CD4-positive, alpha-beta T cell treated with Interleukin-4 for 1 hour (primary cell): ENCODE measurements around the gene RNF32.
"Not testable (repeated sequence)": the region's sequence is repeated elsewhere in the genome, so short reads cannot be mapped to it uniquely, and the experiment has no call there.

Experiments used
- DNase-seq, 2 donors: peaks; one replicate each; pipeline ENCODE4 v3.0.0-alpha.2; 2020 to 2022

Gene RNF32

DNA sequence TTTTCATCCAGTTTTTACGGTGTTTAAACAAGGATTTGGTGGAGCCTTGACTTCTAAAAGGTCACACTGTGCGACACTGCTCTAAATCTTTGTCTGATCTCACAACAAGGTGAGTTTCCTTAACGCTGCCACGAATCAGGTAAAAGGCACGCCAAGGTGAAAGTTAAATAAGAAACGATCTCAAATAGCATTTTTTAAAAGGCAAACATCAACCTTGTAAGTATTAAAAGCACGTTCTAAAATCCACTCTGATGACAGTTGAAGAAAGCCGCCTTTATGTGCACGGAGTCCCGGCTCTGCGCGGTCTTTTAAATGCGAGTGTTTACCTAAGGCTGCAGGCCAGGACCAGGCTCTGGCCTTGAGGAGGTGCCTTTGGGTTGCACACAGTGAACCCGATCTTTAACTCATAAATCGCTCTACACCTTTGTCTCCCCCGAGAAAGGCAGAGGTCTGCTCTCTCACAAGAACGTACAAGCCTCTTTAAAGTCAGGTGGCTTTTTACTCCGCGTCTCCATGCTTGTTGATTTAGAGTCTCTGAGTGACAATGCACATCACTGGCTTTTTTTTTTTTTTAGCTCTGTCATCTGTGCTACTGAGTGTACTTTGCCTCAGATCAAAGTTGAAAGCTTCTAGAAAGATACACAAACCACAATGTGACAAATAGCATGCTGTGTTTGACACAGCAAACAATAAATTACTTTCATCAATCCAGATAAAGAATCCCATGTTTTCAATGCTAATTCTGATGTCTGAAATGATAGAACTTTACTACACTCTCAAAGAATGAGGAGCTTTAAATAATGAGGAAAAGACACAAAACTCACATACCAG lies 25.9 kb upstream of the RNF32 start:
- DNase-seq: no peak

DNA sequence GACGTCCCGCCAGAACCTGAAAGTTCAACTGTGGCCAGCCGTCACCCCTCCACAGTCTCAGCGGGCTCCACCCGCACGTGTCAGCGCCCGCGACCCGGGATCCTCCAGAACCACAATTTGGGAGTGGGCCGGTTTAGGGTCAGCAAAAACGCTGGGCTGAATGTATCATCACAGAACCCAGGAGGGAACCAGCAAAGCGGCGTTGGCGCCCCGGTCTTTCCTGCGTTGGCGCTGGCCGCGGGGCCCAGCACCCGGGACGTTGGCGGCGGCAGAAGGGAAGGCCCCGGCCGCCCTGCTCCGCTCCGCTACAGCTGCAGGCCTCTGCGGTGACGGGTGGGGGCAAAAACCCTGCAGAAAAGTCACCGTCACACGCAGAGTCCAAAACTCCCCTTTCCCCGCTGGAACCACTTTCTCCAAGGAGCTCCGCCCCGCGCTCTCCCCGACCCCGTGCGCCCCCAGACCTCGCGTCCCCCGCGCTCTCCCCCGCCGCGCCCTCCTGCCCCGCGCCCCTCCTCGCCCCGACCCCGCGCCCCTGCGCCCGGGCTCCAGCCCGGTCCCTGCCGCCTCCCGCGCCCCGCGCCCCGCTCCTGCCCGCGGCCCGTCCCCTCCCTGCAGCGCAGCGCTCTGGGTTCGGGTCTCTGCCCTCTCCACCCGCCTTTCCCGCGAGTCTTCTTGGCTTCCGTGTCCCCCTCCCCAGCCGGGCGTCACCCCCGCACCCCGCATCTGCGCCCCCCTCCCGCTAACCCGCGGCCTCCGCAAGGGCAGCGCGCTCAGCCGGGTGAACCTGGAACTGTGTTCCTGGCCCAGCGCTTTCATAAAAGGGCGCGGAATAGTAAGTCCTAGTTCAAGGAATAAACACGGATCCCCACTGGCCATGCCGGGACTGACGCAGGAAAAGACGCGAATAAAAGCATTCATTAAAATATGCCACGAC lies 24.0 kb upstream of the RNF32 start:
- no peak for DNase-seq

DNA sequence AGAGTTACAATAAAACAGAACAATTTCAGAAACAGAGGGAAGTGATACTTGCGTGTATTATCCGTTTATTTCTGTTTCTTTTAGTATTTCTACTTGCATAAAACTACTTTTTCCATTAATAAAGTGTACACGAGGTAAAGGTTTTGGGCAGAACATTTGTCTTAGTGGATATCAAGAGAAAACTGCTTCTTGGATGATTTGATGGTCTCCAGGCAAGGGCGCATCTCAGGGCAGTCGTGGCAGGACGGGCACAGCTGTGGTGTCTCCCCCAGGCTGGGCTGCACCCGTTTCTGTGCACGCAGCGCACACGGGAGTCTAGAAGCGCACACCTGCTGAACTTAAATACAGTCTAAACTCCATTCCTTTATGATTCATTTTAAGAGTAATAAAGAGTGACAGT lies 23.4 kb upstream of the RNF32 start:
- DNase-seq: no peak

DNA sequence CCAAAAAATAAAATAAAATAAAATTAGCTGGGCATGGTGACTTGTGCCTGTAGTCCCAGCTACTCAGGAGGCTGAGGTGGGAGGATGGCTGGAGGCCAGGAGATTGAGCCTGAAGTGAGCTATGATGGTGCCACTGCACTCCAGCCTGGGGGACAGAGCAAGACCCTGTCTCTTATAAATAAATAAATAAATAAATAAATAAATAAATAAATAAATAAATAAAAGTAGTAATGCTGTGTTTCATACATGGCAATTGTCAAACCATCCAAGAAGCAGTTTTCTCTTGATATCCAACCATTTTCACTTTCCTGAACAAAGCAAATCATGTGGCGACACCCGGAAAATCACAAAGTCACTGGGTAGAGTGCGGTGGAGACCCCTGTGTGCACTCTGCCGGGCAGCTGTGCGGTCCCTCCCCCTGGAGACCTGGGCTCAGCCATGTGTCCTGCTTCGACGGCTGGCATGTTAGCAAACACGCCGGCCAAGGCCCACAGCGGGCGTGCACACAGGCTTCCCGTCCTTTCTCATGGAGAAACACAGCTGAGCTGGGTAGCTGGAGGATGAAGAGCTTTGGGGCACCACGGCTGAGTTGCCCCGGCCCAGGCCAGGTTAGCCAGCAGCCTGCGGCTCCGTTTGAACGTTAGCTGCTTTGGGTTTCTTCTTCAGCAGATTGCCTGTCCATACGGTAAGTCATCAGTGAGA lies 22.3 kb upstream of the RNF32 start:
- DNase-seq: no peak

DNA sequence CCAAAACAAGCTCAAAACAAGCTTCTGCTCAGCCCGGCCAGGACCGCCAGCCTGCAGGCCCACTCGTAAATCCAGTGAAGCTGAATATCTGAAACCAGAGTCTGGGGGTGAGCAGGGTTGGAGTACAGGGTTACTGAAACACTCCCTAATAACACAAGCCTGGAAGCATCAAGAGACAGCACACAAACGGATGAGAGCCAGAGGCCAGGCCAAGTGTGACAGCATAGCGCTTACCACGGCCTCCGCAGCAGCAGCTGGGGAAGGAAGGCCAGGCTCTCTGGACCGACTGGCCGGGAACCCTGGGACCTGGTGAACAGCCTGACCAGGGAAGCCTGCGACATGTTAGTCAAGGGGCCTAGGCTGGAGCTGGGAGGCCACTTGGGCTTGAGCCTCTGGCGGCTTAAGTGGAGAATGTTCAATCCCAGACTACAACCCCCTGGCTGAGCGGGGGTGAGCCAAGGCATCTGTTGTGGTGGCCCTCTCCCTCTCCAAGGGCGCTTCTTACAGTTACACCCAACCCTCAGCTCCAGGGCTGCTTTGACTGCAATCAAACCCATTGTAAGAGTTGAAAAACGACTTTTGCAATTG lies 21.7 kb upstream of the RNF32 start:
- DNase-seq: no peak

DNA sequence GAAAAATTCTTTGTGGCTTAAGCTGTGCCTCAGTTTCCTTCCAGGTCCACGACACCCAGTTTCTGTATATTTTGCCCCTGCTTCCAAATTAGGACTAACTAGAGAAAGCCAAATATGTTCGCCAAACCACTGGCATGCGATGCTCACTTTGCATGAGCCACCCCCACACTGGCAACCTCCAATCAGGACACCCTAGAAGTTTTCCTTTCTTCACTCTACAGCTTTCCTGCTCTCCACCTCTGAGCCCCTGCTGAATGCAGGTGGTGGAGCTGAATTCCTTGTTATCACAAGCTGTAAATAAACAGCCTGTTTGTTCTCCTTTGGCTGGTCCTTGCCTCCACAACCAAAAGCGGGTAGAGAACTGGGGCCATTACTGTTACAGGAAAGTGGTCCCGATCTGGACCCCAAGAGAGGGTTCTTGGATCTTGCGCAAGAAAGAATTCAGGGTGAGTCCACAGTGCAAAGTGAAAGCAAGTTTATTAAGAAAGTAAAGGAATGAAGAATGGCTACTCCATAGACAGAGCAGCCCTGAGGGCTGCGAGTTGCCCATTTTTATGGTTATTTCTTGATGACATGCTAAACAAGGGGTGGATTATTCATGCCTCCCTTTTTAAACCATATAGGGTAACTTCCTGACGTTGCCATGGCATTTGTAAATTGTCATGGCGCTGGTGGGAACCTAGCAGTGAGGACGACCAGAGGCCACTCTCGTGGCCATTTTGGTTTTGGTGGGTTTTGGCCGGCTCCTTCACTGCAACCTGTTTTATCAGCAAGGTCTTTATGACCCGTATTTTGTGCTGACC lies 20.9 kb upstream of the RNF32 start:
- not testable (repeated sequence) for DNase-seq

DNA sequence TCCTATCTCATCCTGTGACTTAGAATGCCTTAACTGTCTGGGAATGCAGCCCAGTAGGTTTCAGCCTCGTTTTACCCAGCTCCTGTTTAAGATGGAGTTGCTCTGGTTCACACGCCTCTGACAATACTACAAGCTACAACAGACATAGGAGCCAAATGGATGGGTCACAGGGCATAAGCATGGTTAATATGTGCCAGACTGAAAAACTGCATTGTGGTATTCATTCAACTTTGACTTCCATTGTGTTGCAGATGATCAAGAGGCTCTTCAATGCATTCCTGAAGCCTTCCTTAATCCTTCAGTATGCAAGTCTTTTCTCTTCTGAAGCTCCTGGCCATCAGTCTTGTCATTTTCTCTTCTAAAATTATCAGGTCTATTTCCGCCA lies 20.3 kb upstream of the RNF32 start:
- DNase-seq: no peak

DNA sequence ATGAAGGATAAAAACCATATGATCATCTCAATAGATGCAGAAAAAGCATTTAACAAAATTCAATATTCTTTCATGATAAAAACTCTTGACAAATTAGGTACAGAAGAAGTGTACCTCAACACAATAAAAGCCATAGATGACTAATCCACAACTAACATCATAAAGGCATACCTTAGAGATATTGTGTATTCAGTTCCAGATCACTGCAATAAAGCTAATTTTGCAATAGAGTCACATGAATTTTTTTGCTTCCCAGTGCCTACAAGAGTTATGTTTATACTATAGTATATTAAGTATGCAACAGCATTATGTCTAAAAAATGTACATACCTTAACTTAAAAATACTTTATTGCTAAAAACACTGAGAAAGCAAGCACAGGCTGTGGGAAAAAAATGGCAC lies 18.9 kb upstream of the RNF32 start:
- DNase-seq: no peak

DNA sequence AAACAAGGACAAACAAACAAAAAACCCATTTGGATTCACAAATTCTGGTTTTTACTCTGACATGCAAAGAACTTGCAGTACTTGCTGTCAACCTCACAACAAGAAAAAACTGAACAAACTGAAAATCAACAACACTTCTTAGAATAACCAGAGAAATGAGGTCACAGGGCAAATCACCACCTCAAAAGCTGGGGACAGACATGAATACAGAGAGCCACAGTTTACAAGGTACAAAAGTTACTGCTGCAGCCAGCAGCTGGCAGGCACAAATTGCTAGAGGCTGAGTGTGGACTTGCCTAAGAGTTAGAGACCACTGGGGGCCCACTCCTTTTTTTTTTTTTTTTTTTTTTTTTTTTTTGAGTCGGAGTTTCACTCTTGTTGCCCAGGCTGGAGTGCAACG lies 15.0 kb upstream of the RNF32 start:
- DNase-seq: no peak

DNA sequence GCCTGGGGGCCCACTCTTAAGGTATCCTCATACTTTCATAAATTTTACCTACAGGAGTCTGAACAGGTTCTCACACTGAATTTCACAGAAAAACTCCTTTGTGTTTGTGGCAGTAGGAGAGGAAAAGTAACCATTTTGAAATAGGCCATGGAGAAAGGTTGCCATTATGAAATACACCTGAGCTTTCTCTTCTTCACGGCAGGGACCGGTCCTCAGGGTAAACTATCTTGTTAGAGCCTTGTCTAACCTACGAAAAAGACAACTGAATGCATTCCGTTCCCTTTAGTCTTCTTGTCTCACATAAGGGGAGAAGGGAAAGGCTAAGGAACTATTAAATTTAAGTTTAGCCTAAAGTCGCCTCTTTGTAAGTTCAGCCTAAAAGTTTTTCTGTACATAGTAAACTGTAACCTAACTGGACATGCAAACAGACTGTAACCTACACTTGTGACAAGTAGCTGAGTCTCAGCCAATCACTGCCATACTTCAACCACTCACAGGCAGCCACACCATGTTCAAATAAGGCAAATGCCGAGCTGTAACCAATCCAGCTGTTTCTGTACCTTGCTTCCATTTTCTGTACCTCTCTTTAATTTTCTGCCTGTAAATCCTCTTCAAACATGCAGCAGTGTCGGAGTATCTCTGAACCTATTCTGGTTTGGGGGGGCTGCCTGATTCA lies 14.2 kb upstream of the RNF32 start:
- DNase-seq: no peak

DNA sequence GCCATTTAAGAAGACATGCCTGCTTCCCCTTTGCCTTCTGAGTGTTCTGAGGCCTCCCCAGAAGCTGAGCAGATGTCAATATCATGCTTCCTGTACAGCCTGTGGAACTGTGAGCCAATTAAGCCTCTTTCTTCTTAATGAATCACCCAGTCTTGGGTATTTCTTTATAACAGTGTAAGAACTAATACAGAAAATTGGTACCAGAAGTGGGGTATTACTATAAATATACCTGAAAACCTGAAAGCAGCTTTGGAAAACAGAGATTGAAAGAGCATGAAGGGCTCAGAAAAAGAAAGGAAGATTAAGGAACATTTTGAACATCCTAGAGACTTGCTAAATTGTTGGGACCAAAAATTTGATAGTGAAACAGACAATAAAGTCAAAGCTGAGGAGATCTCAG lies 12.0 kb upstream of the RNF32 start:
- DNase-seq: no peak

DNA sequence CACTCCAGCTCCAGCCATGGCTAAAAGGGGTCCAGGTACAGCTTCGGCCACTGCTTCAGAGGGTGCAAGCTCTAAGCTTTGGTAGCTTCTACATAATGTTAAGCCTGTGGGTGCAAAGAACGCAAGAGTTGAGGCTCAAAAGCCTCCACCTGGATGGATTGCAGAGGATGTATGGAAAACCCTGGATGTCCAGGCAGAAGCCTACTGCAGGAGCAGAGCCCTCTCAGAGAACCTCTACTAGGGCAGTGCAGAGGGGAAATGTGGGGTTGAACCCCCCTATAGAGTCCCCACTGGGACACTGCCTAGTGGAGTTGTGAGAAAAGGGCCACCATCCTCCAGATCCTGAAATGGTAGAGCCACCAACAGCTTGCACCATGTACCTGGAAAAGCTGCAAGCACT lies 10.7 kb upstream of the RNF32 start:
- no peak for DNase-seq

DNA sequence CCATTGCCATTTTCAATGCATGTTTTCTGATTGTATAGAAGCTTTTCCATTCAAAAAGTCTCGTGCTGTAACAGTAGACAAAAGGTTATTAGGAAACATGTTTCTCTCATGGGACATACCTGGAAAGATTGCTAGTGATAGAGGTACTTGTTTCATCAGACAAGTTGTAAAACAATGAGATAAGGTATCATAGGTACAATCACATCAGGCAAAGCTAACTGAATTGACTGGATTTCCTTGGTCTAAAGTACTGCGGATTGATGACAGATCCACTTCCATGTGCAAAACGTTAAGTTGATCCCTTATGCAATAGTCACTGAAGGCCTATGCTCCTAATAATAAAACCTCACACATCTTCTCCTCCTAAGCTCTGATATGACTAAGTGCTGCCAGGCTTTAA lies 6.5 kb upstream of the RNF32 start:
- no peak for DNase-seq

DNA sequence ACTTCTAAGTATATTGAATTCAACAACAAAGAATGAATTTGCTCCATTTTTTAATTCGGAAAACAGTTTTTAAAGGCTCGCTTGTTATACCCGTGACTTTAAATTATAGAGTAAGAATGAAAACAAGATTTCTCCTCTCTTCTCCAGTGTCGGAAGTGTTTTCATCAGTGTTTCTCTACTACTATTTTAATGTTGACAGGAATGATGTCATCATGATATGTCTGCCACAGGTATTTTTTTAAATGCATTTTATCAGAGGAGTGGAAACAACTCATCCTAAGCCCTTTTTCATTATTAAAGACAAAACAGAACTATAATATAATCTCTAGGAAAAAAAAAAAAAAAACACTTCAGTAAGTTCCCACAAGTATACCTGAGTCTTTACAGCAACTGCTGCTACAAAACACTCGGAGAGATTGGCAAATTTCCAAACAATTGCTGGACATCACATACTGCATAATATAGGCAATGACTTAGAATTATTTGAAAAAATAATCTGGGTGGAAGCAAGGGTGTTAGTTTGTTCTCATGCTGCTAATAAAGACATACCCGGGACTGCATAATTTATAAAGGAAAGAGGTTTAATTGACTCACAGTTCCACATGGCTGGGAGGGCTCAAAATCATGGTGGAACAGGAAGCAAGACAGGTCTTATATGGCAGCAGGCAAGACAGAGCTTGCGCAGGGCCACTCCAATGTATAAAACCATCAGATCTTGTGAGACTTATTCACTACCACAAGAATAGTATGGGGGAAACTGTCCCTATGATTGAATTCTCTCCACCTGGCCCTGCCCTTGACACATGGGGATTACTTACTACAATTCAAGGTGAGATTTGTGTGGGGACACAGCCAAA lies 4.8 kb upstream of the RNF32 start:
- DNase-seq: no peak

DNA sequence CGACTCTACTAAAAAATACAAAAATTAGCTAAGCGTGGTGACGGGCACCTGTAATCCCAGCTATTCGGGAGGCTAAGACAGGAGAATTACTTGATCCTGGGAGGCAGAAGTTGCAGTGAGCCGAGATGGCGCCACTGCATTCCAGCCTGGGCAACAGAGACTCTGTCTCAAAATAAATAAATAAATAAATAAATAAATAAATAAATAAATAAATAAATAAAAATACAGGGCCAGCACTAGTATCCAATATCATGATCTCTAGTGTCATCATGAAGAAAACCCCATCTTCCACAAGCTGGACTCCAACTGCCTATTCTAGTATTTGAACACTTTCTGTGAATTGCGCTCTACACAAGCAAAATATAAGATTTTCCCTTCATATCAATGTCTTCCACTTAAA lies 3.5 kb upstream of the RNF32 start:
- DNase-seq: not testable (repeated sequence)

DNA sequence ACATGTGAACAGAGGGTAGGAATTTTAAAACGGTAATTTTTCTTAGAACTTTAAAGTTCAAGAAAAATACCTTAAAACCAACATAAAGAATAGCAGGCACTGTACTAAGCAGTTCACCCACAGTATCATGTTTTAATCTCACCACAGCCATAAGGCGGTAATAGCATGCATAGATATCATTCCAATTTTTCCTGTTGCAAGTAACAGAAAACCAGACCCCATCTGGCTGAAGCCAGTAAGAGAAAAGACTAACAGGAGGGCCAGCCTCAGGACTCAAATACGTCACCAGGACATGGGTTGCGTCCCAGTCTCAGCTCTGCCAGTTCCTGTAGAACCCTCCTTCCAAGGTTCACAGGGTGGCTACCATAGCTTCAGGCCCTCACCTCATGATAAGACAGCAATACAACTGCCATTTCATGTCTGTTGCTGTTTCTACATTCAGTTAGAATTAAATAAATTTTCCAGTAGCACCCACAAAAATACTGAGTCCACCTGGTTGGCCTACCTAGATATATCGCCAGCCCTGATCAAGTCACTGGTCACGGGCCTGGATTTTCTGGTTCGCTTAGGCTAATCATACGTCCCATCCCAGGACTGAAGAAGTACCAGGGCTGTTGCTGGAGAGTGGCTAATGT lies 2.0 kb upstream of the RNF32 start:
- DNase-seq: no peak

DNA sequence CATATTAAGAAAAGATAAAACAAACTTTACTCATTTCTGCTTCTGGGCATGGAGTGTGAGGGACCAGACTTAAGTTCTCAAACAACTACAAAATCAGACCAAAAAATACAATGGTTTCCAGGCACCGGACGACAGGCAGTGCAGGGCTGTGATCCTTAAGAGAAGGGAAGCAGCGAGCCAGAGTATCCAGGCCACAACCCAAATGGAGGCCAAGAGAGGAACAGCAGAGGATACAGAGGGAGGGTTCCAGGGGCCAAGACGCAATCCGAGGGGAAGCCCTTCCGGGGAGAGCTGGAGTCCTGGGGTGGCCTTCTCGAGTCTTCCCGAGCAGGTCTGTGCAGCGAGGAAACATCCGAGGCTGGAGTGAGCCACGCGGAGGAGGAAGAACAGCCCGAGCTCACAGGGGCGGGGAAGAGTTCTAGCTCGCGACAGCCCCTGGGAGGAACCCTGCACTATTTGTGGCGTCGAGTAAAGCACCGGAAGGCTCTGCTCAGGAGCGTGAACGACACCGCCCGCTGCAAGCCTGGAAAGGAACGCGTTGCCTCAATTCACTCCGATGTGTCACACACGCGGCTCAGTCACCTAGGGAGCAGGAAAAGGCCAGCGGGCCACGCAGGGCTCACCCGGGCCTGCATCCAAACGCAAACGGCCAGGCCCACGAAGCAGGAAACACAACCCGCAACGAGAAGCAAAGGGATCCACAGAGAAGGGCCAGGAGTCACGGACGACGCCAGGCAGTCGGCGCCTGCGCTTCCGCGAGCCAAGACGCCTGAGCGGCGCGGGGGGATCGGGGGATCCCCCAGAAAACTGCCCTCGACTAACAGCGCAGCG lies 933 bp upstream of the RNF32 start:
- DNase-seq: no peak

DNA sequence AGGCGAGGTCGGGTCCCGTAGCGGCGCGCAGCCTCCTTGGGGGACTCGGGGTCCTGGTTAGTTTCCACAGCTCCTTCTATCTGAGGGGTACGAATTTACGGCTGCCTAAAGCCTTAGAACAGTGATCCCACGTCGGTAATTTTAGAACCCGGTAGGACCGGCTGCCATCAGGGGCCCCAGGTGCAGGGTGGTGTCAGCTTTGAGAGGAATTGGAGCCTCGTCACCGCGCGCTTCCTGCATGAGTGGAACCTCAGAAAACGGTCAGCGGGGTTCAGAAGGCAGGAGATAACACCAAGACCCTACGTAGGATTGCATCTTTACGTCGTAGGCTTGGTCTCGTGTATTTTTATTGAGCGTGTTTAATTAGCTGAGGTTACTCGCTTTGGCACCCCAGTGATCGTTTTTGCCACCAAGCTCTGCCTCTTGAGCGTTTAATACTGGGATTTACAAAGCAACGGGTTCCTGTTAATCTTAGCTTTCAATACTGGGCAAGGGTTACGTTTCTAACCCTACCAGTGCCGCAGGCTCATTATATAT lies 443 bp downstream of the RNF32 start:
- DNase-seq: peak; percentile 46 to 59
